SK-N-SH (cell line): ENCODE data around the gene TMEM231. TPM values are rescaled to one million over a fixed set of nuclear protein-coding genes. Genes with fewer than 3 reads are reported as not detected.

Source experiments
- CTCF ChIA-PET: fragments of 300-600, 350-600 bp; formaldehyde crosslinking; extraction: SDS; loops from one replicate; lab custom pipeline; 2021; lab: Yijun Ruan, JAX
- POLR2A ChIA-PET: fragments of 350-600 bp; sonication (Branson Sonifier 250); formaldehyde crosslinking; extraction: SDS; loops from one replicate; lab custom pipeline; 2020; ENCODE audit warnings: antibody characterized with exemption, inconsistent platforms; lab: Yijun Ruan, JAX
- DNase-seq: peaks from one replicate; pipeline ENCODE4 v3.0.0; 2012
- H2AFZ ChIP-seq: fragments of 200-600 bp; sonication (generic); 2 replicates; pipeline ENCODE4 v1.8.1; 2016; ENCODE audit warnings: antibody characterized with exemption, mild to moderate bottlenecking, low read depth
- H3F3A ChIP-seq: fragments of 200-600 bp; sonication (generic); replicated peaks from 2 replicates; pipeline ENCODE3; 2016; ENCODE audit warnings: antibody characterized with exemption, mild to moderate bottlenecking; ENCODE audit not compliant: insufficient read depth
- H3K27ac ChIP-seq, 2 experiments: fragments of 200-500 bp in 1 of 2; fragments of 200-600 bp in 1 of 2; sonication (Bioruptor generic) in 1 of 2; sonication (generic), shearing (Covaris generic) in 1 of 2; 2 replicates each; pipeline versions ENCODE4 v1.5.1 to v1.6.1; 2014 to 2016; ENCODE audit warnings: low read depth in 2 of 2, inconsistent platforms in 1 of 2, low read length in 1 of 2, mild to moderate bottlenecking in 1 of 2, mixed read lengths in 1 of 2
- H3K27me3 ChIP-seq: fragments of 200-600 bp; sonication (generic), shearing (Covaris generic); 2 replicates; pipeline ENCODE4 v1.6.1; 2016; ENCODE audit warnings: mixed run types; ENCODE audit not compliant: insufficient read depth
- H3K36me3 ChIP-seq, 2 experiments: fragments of 200-500 bp in 1 of 2; fragments of 200-600 bp in 1 of 2; sonication (Bioruptor generic) in 1 of 2; sonication (generic) in 1 of 2; replicated peaks in 1 of 2; 2 replicates each; pipeline versions ENCODE3 to v1.5.1; 2014 to 2016; ENCODE audit warnings: low read length in 1 of 2, mild to moderate bottlenecking in 1 of 2; ENCODE audit not compliant: insufficient read depth in 2 of 2, control insufficient read depth in 1 of 2
- H3K4me1 ChIP-seq, 2 experiments: fragments of 200-500 bp in 1 of 2; fragments of 200-600 bp in 1 of 2; sonication (Bioruptor generic) in 1 of 2; sonication (generic), shearing (Covaris generic) in 1 of 2; 2 replicates each; pipeline versions ENCODE4 v1.5.1 to v1.6.1; 2014 to 2016; ENCODE audit warnings: low read depth in 1 of 2, low read length in 1 of 2, mixed run types in 1 of 2; ENCODE audit not compliant: insufficient read depth in 2 of 2, control insufficient read depth in 1 of 2
- H3K4me2 ChIP-seq: fragments of 200-600 bp; sonication (generic), shearing (Covaris generic); 2 replicates; pipeline ENCODE4 v1.6.1; 2017; ENCODE audit warnings: mixed run types
- H3K4me3 ChIP-seq, 2 experiments: fragments of 200-500 bp in 1 of 2; fragments of 200-600 bp in 1 of 2; sonication (Bioruptor generic) in 1 of 2; sonication (generic), shearing (Covaris generic) in 1 of 2; 2 replicates each; pipeline versions ENCODE4 v1.5.1 to v1.8.1; 2014 to 2016; ENCODE audit warnings: low read depth in 2 of 2, inconsistent platforms in 1 of 2, low read length in 1 of 2, mild to moderate bottlenecking in 1 of 2, mixed read lengths in 1 of 2, moderate library complexity in 1 of 2
- H3K79me2 ChIP-seq: fragments of 200-600 bp; sonication (generic); 2 replicates; pipeline ENCODE4 v1.8.1; 2017; ENCODE audit warnings: mild to moderate bottlenecking; ENCODE audit not compliant: insufficient read depth
- H3K9ac ChIP-seq: fragments of 200-600 bp; sonication (generic); 2 replicates; pipeline ENCODE4 v1.6.1; 2017; ENCODE audit warnings: mixed run types
- H3K9me2 ChIP-seq: fragments of 200-600 bp; sonication (generic); 2 replicates; pipeline ENCODE4 v1.6.1; 2017; ENCODE audit warnings: mixed run types
- H3K9me3 ChIP-seq: fragments of 200-600 bp; sonication (generic); 2 replicates; pipeline ENCODE4 v1.6.1; 2017; ENCODE audit warnings: mixed run types, mild to moderate bottlenecking, moderate library complexity
- H4K20me1 ChIP-seq: fragments of 200-600 bp; sonication (generic); 2 replicates; pipeline ENCODE4 v1.6.1; 2017; ENCODE audit warnings: mild to moderate bottlenecking, mixed run types; ENCODE audit not compliant: insufficient read depth
- CHD2 ChIP-seq: fragments of 150-350 bp; IDR thresholded peaks from 2 replicates; pipeline ENCODE4 v1.6.1; 2018; ENCODE audit warnings: low read length; ENCODE audit not compliant: partially characterized antibody
- ELF1 ChIP-seq: IDR thresholded peaks from 2 replicates; pipeline ENCODE4 v1.4.0; 2012
- EP300 ChIP-seq, 2 experiments: IDR thresholded peaks; 2 replicates each; pipeline versions ENCODE4 v1.4.0 to v1.6.1; 2012; ENCODE audit warnings: borderline replicate concordance in 1 of 2, low read depth in 1 of 2, low read length in 1 of 2
- FOXJ3 ChIP-seq: sonication (generic); formaldehyde crosslinking; IDR thresholded peaks from 2 replicates; pipeline ENCODE4 v1.5.1; 2020; ENCODE audit warnings: mild to moderate bottlenecking, missing genetic modification reagents
- FOXM1 ChIP-seq: IDR thresholded peaks from 2 replicates; pipeline ENCODE4 v1.4.0; 2012; ENCODE audit warnings: low read depth, mild to moderate bottlenecking
- GABPA ChIP-seq: IDR thresholded peaks from 2 replicates; pipeline ENCODE4 v1.4.0; 2012; ENCODE audit warnings: low read depth, mild to moderate bottlenecking
- IRF3 ChIP-seq: fragments of 150-350 bp; IDR thresholded peaks from 2 replicates; pipeline ENCODE4 v1.6.1; 2016; ENCODE audit warnings: mild to moderate bottlenecking, low read depth, low read length
- MAX ChIP-seq: IDR thresholded peaks from 2 replicates; pipeline ENCODE4 v1.4.0; 2012; ENCODE audit warnings: low read depth
- MEF2A ChIP-seq: IDR thresholded peaks from 2 replicates; pipeline ENCODE4 v1.4.0; 2012; ENCODE audit warnings: low read depth, borderline replicate concordance
- NFIC ChIP-seq: IDR thresholded peaks from 2 replicates; pipeline ENCODE4 v1.4.0; 2012; ENCODE audit warnings: borderline replicate concordance
- NRF1 ChIP-seq: IDR thresholded peaks from 2 replicates; pipeline ENCODE4 v1.6.1; 2012; ENCODE audit warnings: low read depth, mild to moderate bottlenecking, low read length
- PBX3 ChIP-seq: IDR thresholded peaks from 2 replicates; pipeline ENCODE4; 2012
- RAD21 ChIP-seq: IDR thresholded peaks from 2 replicates; pipeline ENCODE4 v1.6.1; 2012; ENCODE audit warnings: mild to moderate bottlenecking, low read length
- RCOR1 ChIP-seq: fragments of 150-350 bp; IDR thresholded peaks from 2 replicates; pipeline ENCODE4 v1.6.1; 2017; ENCODE audit warnings: antibody characterized with exemption, low read length
- RFX5 ChIP-seq: IDR thresholded peaks from 2 replicates; pipeline ENCODE4 v1.6.1; 2012; ENCODE audit warnings: mild to moderate bottlenecking, improper control_type of control experiment, low read length
- RXRA ChIP-seq: IDR thresholded peaks from 2 replicates; pipeline ENCODE4 v1.4.0; 2012; ENCODE audit warnings: low read depth, mild to moderate bottlenecking, borderline replicate concordance
- SIN3A ChIP-seq: IDR thresholded peaks from 2 replicates; pipeline ENCODE4 v1.6.1; 2012; ENCODE audit warnings: low read depth, mild to moderate bottlenecking, low read length, moderate library complexity, borderline replicate concordance
- TAF1 ChIP-seq: IDR thresholded peaks from 2 replicates; pipeline ENCODE4 v1.6.1; 2012; ENCODE audit warnings: low read depth, mild to moderate bottlenecking, low read length, moderate library complexity, borderline replicate concordance
- TCF12 ChIP-seq: IDR thresholded peaks from 2 replicates; pipeline ENCODE4 v1.4.0; 2012
- TEAD4 ChIP-seq: IDR thresholded peaks from 2 replicates; pipeline ENCODE4 v1.4.0; 2012; ENCODE audit warnings: mild to moderate bottlenecking, borderline replicate concordance; ENCODE audit not compliant: insufficient read depth
- WGBS: methylation state at CpG from one replicate; pipeline ENCODE4 v1.1.6; 2017; ENCODE audit warnings: low lambda C conversion rate; 5-methylcytosine and 5-hydroxymethylcytosine counted together
- polyA plus RNA-seq, 3 experiments: library from polyadenylated mRNA; depleted of rRNA; stranded (reverse); fragments of >200 nt; gene quantifications; 2 replicates each; pipeline ENCODE4 v1.2.3, GENCODE V29; 2012

The TMEM231 gene
- polyA plus RNA-seq, 1 of the 3 experiments (the other 2 are of a cell fraction) = 18.1 TPM

- Histone ChIP-seq H2AFZ (no peak overlapping the region), H3K4me2 (no peak overlapping the region), H3F3A (peaks cover 10% of the 10 kb centered on the region), H3K4me1 (peaks cover 4 to 6% of the 10 kb centered on the region in 2 experiments; a peak in 2 of 4 replicates), H3K9me3 (no peaks in the 10 kb centered on the region), H3K36me3 (no peaks in the 10 kb centered on the region), H3K27me3 (no peaks in the 10 kb centered on the region; the same call in 1 of the 2 replicates), H3K27ac (no peak overlapping the region), H3K9ac (no peak overlapping the region), H3K4me3 (no peak overlapping the region), H3K79me2 (peaks cover 4% of the 10 kb centered on the region; the same call in 1 of the 2 replicates), H4K20me1 (no peaks in the 10 kb centered on the region), H3K9me2 (no peaks in the 10 kb centered on the region)
- ChIA-PET CTCF (interaction anchor here (0.6 kb wide), 1 partner anchor 11 kb away, joined by 4 read pairs; no protein-coding TSS in a partner anchor), POLR2A (no interaction called here)
- WGBS = 45% methylated on average over 2 of the region's 2 CpGs
- DNase-seq = no peak
- TF ChIP-seq EP300 (IDR thresholded peaks at IDR 0.05; ENCODE audit: borderline replicate concordance in 1 of 2, low read depth in 1 of 2, low read length in 1 of 2) (no peak), RAD21 (no peak), RXRA (no peak), TAF1 (no peak), FOXJ3 (CRISPR knock-in tag) (no peak), IRF3 (no peak), PBX3 (no peak), ELF1 (no peak), MAX (no peak), RFX5 (no peak), CHD2 (no peak), FOXM1 (no peak), RCOR1 (no peak), GABPA (no peak), TEAD4 (no peak), NFIC (no peak), MEF2A (no peak), NRF1 (no peak), SIN3A (no peak), TCF12 (no peak)
Observed at GRCh38 chr16:75558846-75559401, 2.9 kb upstream of the TMEM231 start.
